MM.1S (cell line): Measurements from ENCODE around the gene CNEP1R1.

Source experiments
- DNase-seq: peaks from one replicate; pipeline ENCODE4 v3.0.0-alpha.2; 2015
- H2AFZ ChIP-seq: fragments of 300-600 bp; sonication (generic); 2 replicates; pipeline ENCODE4 v1.6.0; 2016; ENCODE audit warnings: antibody characterized with exemption, low read length
- H3F3A ChIP-seq: fragments of 300-600 bp; sonication (generic); 2 replicates; pipeline ENCODE4 v1.6.1; 2016; ENCODE audit warnings: mild to moderate bottlenecking, antibody characterized with exemption, low read length, moderate library complexity, mixed read lengths; ENCODE audit not compliant: insufficient read depth
- H3K27ac ChIP-seq: fragments of 300-600 bp; sonication (generic); 2 replicates; pipeline ENCODE4 v1.5.1; 2016; ENCODE audit warnings: mild to moderate bottlenecking, low read length
- H3K27me3 ChIP-seq: fragments of 300-600 bp; sonication (generic); replicated peaks from 2 replicates; pipeline ENCODE4 v1.6.0; 2016; ENCODE audit warnings: low read length; ENCODE audit not compliant: insufficient read depth
- H3K36me3 ChIP-seq: fragments of 300-600 bp; sonication (generic); replicated peaks from 2 replicates; pipeline ENCODE4 v1.6.1; 2016; ENCODE audit warnings: mild to moderate bottlenecking, low read length, mixed read lengths; ENCODE audit not compliant: insufficient read depth
- H3K4me1 ChIP-seq: fragments of 300-600 bp; sonication (generic); 2 replicates; pipeline ENCODE4 v1.6.1; 2016; ENCODE audit warnings: low read length, mixed read lengths
- H3K4me2 ChIP-seq: fragments of 300-600 bp; sonication (generic); 2 replicates; pipeline ENCODE4 v1.6.0; 2016; ENCODE audit warnings: low read depth, low read length
- H3K4me3 ChIP-seq: fragments of 300-600 bp; sonication (generic); 2 replicates; pipeline ENCODE4 v1.5.1; 2016; ENCODE audit warnings: low read length, mixed read lengths
- H3K79me2 ChIP-seq: fragments of 300-600 bp; sonication (generic); 2 replicates; pipeline ENCODE4 v1.6.1; 2016; ENCODE audit warnings: mixed run types, low read length, mixed read lengths
- H3K9ac ChIP-seq: fragments of 300-600 bp; sonication (generic); 2 replicates; pipeline ENCODE4 v1.6.1; 2016; ENCODE audit warnings: low read length, mixed read lengths
- H3K9me2 ChIP-seq: fragments of 300-600 bp; sonication (generic); replicated peaks from 2 replicates; pipeline ENCODE4 v1.6.1; 2016; ENCODE audit warnings: mild to moderate bottlenecking, low read length, mixed read lengths; ENCODE audit not compliant: insufficient read depth
- H3K9me3 ChIP-seq: fragments of 300-600 bp; sonication (generic); replicated peaks from 2 replicates; pipeline ENCODE4 v1.6.1; 2016; ENCODE audit warnings: mild to moderate bottlenecking, low read length, mixed read lengths; ENCODE audit not compliant: insufficient read depth
- H4K20me1 ChIP-seq: fragments of 300-600 bp; sonication (generic); 2 replicates; pipeline ENCODE4 v1.6.1; 2016; ENCODE audit warnings: mild to moderate bottlenecking, low read length, moderate library complexity, mixed read lengths; ENCODE audit not compliant: insufficient read depth
- CTCF ChIP-seq: fragments of 300-600 bp; sonication (generic); IDR thresholded peaks from 2 replicates; pipeline ENCODE4 v1.5.1; 2016; ENCODE audit warnings: antibody characterized with exemption, low read length, mixed read lengths
- EZH2 ChIP-seq: fragments of 300-600 bp; sonication (generic); optimal IDR thresholded peaks from 2 replicates; pipeline ENCODE3; 2017; ENCODE audit warnings: low read depth, mild to moderate bottlenecking, antibody characterized with exemption, low read length, mixed read lengths
- EZH2phosphoT487 ChIP-seq: fragments of 300-600 bp; sonication (generic); IDR thresholded peaks from 2 replicates; pipeline ENCODE4 v1.6.1; 2018; ENCODE audit warnings: antibody characterized with exemption, low read length

CNEP1R1 gene

GRCh38 chr16:50023641-50024040 lies 1.4 kb upstream of the CNEP1R1 start:
- no peaks in the 10 kb centered on the region for H4K20me1 ChIP-seq
- no peak overlapping the region for H3K9ac ChIP-seq
- H3K27me3 ChIP-seq: no peaks in the 10 kb centered on the region
- TF ChIP-seq CTCF (no peak), EZH2phosphoT487 (no peak), EZH2 (no peak)
- H3K36me3 ChIP-seq: no peaks in the 10 kb centered on the region; the same call in 1 of the 2 replicates
- H3K27ac ChIP-seq: no peak overlapping the region
- H3K4me3 ChIP-seq: no peak overlapping the region
- H3K79me2 ChIP-seq: peaks cover 29% of the 10 kb centered on the region
- no peak for DNase-seq
- H3K4me2 ChIP-seq: no peak overlapping the region
- no peak overlapping the region for H2AFZ ChIP-seq
- 0 out of 2 replicates have a peak, but pooled peaks cover 4% of the 10 kb centered on the region for H3K4me1 ChIP-seq
- no peaks in the 10 kb centered on the region for H3F3A ChIP-seq
- no peaks in the 10 kb centered on the region for H3K9me3 ChIP-seq
- no peaks in the 10 kb centered on the region for H3K9me2 ChIP-seq

- Histone ChIP-seq H3K9me3 (no peaks in the 10 kb centered on the region), H3K4me1 (0 out of 2 replicates have a peak, but pooled peaks cover 4% of the 10 kb centered on the region), H3K4me2 (peak overlapping the region; percentile 62), H3F3A (no peaks in the 10 kb centered on the region), H3K9ac (peak overlapping the region; percentile 4; the same call in 1 of the 2 replicates), H3K4me3 (peak overlapping the region; percentile 39; the same call in 1 of the 2 replicates), H3K9me2 (no peaks in the 10 kb centered on the region), H4K20me1 (no peaks in the 10 kb centered on the region), H3K79me2 (peaks cover 32% of the 10 kb centered on the region), H3K27me3 (no peaks in the 10 kb centered on the region), H3K27ac (no peak overlapping the region), H2AFZ (peak overlapping the region; percentile 63), H3K36me3 (no peaks in the 10 kb centered on the region; the same call in 1 of the 2 replicates)
- no peak for DNase-seq
- TF ChIP-seq EZH2 (no peak), EZH2phosphoT487 (no peak), CTCF (no peak)
These were observed 818 bp upstream of the CNEP1R1 start for GRCh38 chr16:50024207-50024606.

GRCh38 chr16:50025537-50025931 lies 509 bp downstream of the CNEP1R1 start:
- Histone ChIP-seq H3F3A (no peaks in the 10 kb centered on the region), H3K9me2 (no peaks in the 10 kb centered on the region), H3K79me2 (peaks cover 32% of the 10 kb centered on the region), H3K9me3 (no peaks in the 10 kb centered on the region), H3K4me3 (peak overlapping the region; percentile 81), H3K9ac (peak overlapping the region; percentile 80), H4K20me1 (no peaks in the 10 kb centered on the region), H3K4me1 (0 out of 2 replicates have a peak, but pooled peaks cover 4% of the 10 kb centered on the region), H3K27ac (no peak overlapping the region; the same call in 1 of the 2 replicates), H3K36me3 (no peaks in the 10 kb centered on the region; the same call in 1 of the 2 replicates), H2AFZ (peak overlapping the region; percentile 97), H3K27me3 (no peaks in the 10 kb centered on the region), H3K4me2 (peak overlapping the region; percentile 72)
- TF ChIP-seq EZH2phosphoT487: no peak
- no peak for TF ChIP-seq EZH2
- no peak for TF ChIP-seq CTCF
- peak; percentile 28 for DNase-seq
